ENCODE measurements around the gene IDUA.
A peak's percentile ranks its signal among the peaks of the same experiment; 100 is the strongest.

IDUA gene

DNA sequence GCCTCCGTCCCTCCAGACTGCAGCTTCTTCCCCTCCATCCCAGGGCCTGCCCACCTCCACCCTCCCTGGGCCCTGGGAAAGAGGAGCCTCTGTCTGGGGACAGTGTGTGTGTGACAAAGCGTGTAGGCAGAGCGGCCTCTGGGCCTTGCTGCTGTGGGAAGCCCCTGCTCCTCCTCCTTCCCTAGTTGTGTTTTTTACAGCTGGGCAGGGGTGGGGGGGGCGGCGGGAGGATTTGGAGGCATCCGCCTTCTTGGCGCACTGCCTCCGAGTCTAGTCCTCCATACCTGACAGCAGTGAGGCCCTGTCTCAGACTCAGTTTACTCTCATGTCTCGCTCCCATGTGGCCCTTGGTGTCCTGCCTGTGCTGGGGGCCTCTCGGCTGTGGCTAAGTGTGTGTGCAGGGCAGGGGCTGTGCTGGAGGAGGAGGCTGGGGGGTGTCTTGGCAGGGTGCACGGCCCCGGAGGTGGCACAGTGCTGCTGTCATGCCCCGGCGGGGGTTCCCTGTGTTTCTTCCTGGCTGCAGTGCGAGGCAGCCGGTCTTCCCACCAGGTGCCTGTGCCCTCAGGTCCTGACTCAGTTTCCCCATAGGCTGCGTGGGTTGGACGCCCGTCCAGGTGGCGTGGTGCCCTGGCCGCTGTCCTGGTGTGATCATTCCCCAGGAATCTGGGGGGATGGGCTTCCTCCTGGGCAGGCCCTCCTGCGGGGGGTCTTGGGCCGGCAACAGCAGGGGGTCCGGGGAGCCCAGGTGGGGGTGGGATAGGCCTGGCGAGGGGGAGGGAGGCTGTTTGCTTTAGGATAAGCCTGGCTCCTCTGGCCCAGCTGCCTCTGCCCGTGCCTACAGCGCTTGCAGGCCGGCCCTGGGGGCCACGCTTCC lies 31.5 kb downstream of the IDUA start:
- no peak for DNase-seq

DNA sequence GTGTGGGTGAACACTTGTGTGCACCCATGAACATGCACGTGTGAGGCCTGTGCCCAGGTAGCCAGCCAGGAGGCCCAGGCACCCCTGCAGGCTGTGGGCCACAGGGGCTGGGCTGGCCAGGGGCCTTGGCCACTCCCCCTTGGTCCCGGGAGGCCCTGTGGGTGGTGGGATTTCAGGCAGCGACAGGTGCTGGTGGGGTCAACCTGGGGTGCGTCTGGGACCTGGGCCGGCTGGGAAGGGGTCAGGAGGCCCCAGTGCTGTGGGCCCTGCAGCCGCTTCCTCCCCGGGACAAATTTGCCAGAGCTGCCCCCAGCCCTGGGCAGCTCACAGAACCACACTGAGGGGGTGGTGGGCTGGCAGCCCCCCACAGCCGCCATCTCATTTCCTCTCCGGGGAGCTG lies 32.5 kb downstream of the IDUA start:
- DNase-seq, result no peak

DNA sequence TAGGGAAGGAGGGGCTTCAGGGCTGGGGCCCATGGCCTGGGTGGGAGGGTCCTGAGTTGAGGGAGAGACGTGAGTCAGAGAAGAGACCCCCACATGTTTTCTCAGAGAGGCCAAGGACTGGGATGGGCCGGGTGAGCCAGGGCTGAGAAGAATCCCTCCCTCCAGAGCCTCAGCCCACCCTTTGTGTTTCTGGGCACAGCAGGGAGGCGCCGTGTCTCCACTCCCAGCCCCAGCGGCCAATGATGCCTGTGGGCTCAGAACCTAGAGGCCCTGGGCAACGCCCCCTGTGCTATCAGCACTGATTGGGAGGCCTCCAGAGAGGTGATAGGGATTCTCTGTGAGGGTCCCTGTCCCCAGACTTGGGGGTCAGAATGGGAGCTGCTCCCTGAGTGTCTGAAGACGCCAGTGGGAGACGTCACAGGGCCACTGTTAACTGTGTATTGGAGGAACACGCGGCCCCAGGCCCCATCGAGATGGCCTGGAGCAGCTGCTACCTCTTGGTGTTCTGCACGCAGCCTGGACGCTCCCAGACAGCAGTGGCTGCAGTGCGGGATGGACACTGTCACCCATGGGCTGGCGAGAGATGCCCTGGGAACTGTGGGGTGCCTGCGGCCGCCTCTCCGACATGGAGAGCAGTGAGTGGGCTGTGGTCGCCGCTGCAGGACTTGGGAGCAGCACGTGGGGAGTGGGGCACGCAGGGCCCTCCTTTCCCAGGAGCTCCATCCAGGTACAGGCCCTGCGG lies 33.1 kb downstream of the IDUA start:
- no peak for DNase-seq

DNA sequence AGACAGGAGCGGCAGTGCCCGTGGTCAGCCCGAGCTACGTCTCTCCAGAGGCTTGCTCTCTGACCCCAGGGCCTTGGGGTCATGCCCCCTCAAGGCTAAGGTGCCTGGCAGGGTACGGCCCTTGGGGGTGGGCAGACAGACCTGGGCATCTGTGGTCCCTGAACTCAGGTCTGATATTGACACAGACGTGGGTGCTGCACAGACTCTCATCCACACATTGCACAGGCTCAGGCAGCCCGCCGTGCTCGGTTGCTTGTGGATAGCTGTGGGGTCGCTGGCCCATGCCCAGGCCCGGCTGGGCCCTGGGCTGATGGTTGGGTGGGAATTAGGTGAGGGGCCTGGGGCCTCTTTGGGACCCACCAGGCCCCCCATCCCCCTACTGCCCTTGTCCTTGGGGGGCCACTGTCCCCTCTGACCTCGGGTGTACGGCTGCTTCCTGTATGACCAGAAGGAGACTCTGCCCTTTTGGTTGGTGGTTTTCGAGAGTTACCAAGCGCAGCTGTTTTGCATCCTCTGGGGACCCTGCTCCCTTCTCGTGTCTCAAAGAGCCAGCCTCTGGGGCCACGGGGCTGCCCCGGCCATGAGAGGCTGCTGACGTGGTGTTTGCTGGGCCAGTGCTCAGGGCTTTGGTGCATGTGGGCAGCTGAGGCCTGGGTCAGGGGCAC lies 34.7 kb downstream of the IDUA start:
- no peak for DNase-seq

DNA sequence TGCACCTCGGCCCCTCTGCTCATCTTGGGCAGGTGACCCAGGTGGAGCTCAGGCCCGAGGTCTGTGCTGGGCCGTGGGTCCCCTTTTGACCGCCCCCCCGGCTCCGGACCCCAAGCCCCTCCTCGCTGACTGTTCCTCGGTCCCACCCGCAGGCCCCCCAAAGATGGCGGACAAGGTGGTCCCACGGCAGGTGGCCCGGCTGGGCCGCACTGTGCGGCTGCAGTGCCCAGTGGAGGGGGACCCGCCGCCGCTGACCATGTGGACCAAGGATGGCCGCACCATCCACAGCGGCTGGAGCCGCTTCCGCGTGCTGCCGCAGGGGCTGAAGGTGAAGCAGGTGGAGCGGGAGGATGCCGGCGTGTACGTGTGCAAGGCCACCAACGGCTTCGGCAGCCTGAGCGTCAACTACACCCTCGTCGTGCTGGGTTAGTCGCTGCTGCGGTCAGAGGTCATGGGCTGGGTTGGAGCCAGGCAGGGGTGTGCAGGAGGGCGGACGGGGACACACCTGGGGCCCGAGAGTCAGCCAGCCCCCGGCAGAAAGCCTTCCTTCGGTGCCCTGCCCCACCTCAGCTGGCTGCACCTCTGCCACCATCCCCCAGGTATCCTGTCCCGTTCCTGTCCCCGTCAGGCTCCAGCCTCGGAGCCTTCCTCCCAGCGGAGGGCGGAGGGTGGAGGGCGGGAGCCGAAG lies 35.4 kb downstream of the IDUA start:
- DNase-seq, result no peak

DNA sequence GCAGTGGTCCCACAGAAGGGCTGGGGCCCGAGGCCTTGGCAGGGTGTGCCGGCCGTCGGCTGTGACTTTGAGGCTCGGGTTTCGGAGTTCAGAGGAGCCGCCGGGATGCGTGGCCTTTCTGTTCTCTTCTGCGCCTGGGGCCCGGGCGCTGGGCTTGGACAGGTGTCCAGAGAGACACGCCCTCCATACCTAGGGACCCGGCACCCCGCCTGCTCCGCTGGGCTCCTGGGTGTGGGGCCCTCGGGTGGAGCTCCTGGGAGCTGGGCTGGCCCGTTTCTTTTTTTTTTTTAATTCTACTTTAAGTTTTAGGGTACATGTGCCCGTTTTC lies 35.9 kb downstream of the IDUA start:
- DNase-seq, result no peak

DNA sequence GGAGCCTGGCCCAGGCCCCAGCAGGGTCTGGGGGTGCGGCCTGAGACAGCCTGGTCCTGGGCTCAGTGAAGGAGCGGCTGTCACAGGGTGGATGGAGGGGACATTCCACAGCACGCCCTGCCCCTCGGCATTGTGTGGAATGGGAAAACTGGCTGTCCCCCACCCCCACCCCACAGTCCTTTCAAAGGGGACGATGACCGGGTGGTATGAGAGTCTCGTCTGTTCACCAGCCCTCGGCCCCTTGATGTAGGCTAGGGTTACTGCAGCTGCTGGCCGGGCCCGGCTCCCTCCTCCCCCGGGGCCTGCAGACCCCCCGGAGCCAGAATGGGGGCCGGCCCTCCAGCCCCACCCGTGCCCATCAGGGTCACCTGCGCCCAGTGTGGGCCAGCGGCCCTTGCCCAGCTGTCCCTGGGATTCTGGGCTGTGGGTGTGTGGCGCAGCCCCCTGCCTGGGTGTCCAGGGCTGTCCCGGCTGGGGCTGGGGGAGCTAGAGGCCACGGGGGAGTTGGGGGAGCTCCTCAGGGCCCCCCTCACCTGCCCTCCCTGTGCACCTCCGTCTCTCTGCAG lies 36.3 kb downstream of the IDUA start:
- DNase-seq, result no peak

DNA sequence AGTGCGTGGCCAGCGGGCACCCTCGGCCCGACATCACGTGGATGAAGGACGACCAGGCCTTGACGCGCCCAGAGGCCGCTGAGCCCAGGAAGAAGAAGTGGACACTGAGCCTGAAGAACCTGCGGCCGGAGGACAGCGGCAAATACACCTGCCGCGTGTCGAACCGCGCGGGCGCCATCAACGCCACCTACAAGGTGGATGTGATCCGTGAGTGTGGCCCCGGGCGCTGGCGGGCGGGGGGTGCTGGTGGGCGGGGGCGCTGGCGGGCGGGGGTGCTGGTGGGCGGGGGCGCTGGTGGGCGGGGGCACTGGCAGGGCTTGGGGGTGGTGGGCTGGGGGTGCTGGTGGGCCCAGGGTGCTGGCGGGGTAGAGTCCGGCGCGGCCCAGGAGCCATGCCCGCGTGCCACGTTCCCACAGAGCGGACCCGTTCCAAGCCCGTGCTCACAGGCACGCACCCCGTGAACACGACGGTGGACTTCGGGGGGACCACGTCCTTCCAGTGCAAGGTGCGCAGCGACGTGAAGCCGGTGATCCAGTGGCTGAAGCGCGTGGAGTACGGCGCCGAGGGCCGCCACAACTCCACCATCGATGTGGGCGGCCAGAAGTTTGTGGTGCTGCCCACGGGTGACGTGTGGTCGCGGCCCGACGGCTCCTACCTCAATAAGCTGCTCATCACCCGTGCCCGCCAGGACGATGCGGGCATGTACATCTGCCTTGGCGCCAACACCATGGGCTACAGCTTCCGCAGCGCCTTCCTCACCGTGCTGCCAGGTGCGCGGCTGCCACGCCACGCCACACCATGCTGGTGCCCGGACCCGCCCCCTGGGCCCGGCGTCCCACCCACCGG lies 37.3 kb downstream of the IDUA start:
- DNase-seq, result no peak

DNA sequence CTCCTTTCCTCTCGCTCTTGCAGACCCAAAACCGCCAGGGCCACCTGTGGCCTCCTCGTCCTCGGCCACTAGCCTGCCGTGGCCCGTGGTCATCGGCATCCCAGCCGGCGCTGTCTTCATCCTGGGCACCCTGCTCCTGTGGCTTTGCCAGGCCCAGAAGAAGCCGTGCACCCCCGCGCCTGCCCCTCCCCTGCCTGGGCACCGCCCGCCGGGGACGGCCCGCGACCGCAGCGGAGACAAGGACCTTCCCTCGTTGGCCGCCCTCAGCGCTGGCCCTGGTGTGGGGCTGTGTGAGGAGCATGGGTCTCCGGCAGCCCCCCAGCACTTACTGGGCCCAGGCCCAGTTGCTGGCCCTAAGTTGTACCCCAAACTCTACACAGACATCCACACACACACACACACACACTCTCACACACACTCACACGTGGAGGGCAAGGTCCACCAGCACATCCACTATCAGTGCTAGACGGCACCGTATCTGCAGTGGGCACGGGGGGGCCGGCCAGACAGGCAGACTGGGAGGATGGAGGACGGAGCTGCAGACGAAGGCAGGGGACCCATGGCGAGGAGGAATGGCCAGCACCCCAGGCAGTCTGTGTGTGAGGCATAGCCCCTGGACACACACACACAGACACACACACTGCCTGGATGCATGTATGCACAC lies 38.2 kb downstream of the IDUA start:
- no peak for DNase-seq

DNA sequence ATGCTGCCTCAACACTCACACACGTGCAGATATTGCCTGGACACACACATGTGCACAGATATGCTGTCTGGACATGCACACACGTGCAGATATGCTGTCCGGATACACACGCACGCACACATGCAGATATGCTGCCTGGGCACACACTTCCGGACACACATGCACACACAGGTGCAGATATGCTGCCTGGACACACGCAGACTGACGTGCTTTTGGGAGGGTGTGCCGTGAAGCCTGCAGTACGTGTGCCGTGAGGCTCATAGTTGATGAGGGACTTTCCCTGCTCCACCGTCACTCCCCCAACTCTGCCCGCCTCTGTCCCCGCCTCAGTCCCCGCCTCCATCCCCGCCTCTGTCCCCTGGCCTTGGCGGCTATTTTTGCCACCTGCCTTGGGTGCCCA lies 39.3 kb downstream of the IDUA start:
- DNase-seq, result peak; percentile 74

DNA sequence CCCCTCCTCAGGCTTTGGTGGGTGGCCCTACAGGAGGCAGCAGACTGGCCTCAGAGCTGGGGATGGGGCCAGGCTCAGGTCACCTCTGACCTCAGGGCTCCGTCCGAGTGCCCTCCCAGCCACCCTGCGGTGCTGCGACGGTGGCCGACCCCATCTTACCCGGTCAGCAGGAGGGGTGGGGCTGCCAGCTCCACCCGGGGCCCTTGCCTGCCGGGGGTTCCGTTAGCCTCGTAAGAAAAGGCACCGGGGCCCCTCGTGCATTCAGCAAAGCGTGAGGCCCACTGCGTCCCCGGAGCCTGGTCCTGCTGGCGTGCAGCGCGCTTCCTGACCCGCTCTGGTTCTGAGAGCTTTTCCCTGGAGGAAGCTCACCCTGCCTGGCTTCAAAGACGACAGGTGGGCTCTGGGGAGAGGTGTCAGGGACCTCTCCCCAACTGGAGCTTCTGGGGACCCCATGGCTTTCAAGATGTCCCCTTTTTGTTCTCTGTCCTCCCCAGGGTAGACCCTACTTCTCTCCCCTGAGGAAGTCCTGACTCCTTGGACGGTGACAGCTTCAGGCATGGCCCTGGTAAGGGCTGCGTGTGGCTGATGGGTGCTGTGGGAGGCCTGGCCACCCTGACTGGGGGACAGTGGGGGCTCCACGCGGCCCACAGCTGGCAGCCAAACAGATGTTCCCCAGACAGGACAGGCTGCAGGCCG lies 40.5 kb downstream of the IDUA start:
- DNase-seq, result no peak

DNA sequence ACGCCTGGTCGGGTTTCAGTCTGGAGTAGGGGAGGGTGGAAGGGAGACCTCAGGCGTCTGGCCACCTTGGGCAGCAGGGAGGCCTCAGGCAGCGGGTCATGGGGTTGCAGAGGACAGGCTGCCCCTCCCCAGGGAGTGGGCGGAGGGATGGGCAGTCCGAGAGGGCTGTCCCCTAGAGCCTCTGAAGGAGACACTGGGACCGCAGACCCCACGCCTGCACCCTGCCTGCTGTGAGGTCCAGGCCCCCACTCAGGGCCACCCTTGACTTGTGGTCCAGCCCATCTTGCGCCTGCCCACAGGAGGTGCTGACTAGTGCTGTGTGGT lies 41.0 kb downstream of the IDUA start:
- DNase-seq, result no peak

DNA sequence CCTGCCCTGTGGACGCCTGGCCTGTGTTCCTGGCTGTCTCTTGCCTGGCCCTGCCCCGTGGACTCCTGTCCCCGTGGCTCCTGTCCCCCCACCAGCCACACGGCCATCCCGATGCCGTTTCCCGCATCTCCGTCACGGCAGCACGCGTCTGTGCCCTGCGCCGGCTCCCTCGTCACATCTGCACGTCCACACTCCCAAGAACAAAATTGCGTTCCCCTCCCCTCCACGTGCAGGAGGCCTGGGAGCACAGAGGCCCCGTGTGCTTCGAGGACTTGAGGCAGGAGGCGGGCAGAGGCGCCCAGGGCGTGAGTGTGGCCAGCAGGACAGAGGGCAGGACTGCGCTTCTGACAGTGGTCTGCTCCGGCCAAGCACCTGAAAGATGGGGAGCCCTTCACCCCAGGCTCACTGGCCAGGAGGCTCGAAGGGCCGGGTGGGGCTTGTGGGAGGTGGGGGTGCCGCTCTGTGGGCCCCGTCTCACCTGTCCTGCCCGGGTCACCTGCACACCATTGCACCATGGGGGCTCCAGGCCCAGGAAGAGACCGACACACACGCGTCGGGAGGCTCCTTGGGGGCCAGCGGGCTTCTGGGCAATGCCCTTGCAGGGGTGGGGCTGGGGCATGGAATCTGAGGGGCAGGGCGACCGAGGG lies 41.9 kb downstream of the IDUA start:
- no peak for DNase-seq

DNA sequence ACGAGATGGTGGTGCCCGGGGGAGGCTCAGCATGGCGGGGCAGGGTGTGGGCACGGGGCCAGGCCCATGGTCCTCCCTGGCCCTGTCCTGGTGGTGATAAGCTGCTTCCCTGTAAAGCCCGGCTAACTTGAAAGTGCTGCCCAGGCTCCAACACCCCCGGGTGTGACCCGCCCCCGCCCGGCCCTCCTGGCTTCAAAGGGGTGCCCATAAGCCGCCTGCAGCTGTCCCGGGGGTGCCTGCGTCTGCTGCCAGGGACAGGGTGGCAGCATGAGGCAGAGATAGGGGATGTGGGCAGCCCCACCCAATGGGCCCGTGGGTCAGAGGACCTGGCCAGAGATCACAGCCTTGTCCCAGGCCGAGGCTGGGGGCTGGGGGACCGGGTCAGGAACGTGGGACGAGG lies 42.7 kb downstream of the IDUA start:
- DNase-seq, result no peak

DNA sequence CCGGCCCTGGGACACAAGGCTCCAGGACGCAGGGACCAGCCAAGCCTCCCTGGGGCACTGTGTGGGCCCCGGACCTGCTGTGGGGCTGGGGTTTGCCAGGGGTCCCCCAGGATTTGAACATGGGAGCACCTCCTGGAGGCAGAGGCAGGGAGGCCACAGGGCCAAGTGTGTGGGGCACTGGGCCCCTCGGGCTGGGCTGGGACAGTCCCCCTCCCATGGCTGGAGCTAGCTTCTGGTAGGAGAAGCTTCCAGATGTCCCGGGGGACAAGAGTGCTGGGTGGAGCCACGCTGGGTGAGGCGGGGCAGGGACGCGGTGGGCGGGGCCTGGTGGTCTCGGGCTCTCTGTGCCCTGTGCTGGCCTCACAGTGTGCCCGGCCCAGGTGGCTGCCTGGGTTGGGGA lies 43.2 kb downstream of the IDUA start:
- DNase-seq, result no peak

DNA sequence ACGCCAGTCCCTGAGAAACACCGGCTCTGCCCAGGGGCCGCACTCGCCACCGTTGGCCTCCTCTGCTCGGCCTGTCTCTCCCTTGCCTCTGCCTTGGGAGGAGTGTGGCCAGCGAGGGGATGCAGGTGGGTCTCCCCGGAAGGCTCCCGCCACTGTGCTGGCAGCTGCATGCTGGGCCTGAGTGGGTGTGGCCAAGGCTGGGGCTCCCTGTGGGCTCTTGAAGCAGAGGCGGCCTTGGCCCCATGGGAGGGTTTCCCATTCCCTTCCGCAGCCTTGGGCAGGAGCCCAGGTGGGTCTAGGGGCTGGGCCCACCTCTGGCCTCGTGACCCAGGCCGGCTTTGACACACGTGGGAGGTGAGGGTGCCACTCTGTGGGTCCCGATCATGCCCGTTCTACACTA lies 43.7 kb downstream of the IDUA start:
- no peak for DNase-seq

DNA sequence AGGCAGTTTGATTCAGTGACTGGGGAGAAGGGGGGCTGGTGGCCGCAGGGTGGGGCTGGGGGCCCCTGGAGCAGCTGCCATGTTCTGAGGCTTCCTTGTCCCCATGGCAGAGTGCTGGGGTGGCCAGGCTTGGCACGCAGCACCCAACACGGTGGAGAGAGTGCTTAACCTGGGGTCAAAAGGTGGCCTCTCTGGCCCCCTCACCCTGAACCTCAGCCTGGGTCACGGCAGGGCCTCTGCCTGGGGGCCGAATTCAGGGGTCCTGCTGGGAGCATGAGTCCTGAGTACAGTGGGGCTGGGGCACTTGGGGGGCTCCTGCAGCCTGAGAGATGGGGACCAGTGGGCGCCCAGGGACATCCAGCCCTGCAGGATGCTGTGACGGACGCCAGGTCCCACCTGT lies 44.5 kb downstream of the IDUA start:
- DNase-seq, result no peak

DNA sequence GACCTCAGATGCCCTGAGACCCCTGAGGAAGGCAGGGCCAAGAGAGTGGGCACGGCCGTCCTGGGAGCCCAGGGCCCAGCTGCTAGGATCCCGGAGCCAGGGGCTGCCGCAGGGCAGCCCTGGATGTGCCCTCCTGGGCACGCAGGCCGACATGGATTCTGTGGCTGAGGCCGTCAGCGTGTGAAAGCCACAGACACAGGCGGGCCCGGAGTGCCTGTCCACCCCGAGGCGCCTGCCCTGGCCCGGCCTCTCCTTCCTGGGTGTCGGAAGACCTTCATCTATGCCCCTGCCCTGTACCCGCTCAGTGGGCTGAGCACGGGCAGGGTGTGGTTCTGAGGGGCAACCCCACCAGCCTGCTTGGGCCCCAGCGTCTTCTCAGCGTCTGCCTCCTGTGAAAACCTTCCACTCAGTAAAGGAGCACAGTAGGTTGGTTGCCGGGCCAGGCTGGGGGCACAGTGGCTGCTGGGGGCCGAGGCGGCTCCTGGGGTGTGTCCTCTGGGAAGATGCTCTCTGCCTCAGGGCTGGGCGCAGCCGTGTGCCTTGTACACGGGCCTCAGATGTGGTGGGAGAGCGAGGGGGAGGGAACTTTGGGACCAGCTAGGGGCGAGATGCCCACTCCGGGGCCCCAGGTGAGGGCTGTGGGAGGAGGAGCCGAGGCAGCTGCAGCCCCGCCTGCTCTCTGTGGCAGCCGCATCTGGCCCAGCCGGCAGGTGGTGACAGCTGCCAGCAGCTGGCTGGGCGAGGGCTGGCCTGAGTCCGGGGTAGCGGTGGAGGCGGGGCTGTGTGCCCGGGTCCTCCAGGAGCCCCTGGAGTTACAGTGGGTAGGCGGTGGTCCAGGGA lies 45.3 kb downstream of the IDUA start:
- DNase-seq, result no peak

DNA sequence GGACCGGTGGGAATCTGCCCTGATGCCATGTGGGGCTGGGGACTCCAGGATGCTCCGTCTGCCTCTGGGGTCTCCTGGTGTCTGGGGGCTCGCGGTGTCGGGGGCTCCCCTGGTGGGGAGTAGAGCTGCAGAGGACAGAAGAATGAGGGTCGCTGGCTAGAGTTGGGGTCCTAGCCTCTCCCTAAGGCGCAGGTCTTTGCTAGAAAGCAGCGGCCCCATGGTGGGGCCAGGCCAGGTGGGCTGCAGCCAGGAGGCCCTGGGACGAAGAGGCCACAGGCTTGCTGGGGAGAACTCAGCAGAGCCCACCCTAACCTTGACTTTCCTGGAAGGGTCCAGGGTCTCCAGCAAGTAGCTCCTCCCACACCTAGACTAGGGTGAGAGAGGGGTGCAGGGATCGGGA lies 46.0 kb downstream of the IDUA start:
- DNase-seq, result no peak
